CD14-positive monocyte (primary cell): ENCODE measurements around the gene DCN. TPM values are rescaled to one million over a fixed set of nuclear protein-coding genes. Genes with fewer than 3 reads are reported as not detected.

Source experiments
- DNase-seq, 3 donors: peaks; one replicate each; pipeline ENCODE4 v3.0.0-alpha.2; 2011 to 2022
- H2AFZ ChIP-seq: 2 replicates; pipeline ENCODE4 v1.6.0; 2012; ENCODE audit warnings: mild to moderate bottlenecking, low read depth, low read length, inconsistent platforms; ENCODE audit not compliant: insufficient read depth, poor library complexity, severe bottlenecking
- H3K27ac ChIP-seq, 2 donors: 1 replicate in 1 of 2; 2 replicates in 1 of 2; pipeline ENCODE4 v1.5.1; 2012 to 2013; ENCODE audit warnings: low read length in 2 of 2, control low read depth in 1 of 2, inconsistent platforms in 1 of 2, low read depth in 1 of 2, mild to moderate bottlenecking in 1 of 2
- H3K27me3 ChIP-seq, 2 donors: one replicate each; pipeline versions ENCODE4 v1.6.0 to v1.6.1; 2011 to 2013; ENCODE audit warnings: low read length in 2 of 2; ENCODE audit not compliant: control insufficient read depth in 2 of 2, insufficient read depth in 2 of 2
- H3K36me3 ChIP-seq, 2 donors: replicated peaks in 1 of 2; 1 replicate in 1 of 2; 2 replicates in 1 of 2; pipeline versions ENCODE4 v1.5.1 to v1.6.1; 2012 to 2013; ENCODE audit warnings: low read length in 2 of 2, control low read depth in 1 of 2, inconsistent platforms in 1 of 2, mild to moderate bottlenecking in 1 of 2; ENCODE audit not compliant: insufficient read depth in 2 of 2, control insufficient read depth in 1 of 2
- H3K4me1 ChIP-seq, 2 donors: 1 replicate in 1 of 2; 2 replicates in 1 of 2; pipeline versions ENCODE4 v1.5.1 to v1.6.1; 2012 to 2013; ENCODE audit warnings: low read length in 2 of 2, control low read depth in 1 of 2, inconsistent platforms in 1 of 2, mild to moderate bottlenecking in 1 of 2, moderate library complexity in 1 of 2; ENCODE audit not compliant: insufficient read depth in 2 of 2, control insufficient read depth in 1 of 2
- H3K4me2 ChIP-seq: replicated peaks from 2 replicates; pipeline ENCODE3; 2012; ENCODE audit warnings: low read length, moderate library complexity, mild to moderate bottlenecking; ENCODE audit not compliant: poor library complexity, severe bottlenecking; ENCODE audit errors: extremely low read depth
- H3K4me3 ChIP-seq, 3 experiments: fragments of 200-600 bp in 1 of 3; sonication (generic) in 1 of 3; replicated peaks in 1 of 3; 1 replicate in 2 of 3; 2 replicates in 1 of 3; pipeline ENCODE4 v1.5.1; 2011 to 2013; ENCODE audit warnings: low read length in 3 of 3, mild to moderate bottlenecking in 3 of 3, control low read depth in 2 of 3, low read depth in 2 of 3, inconsistent platforms in 1 of 3, moderate library complexity in 1 of 3
- H3K79me2 ChIP-seq: 2 replicates; pipeline ENCODE4 v1.6.0; 2012; ENCODE audit warnings: mild to moderate bottlenecking, control low read depth, inconsistent platforms, low read length, moderate library complexity; ENCODE audit not compliant: insufficient read depth
- H3K9ac ChIP-seq: 2 replicates; pipeline ENCODE4 v1.6.0; 2017; ENCODE audit warnings: low read length, mild to moderate bottlenecking; ENCODE audit not compliant: insufficient read depth, poor library complexity, severe bottlenecking
- H3K9me3 ChIP-seq, 2 donors: replicated peaks in 1 of 2; 1 replicate in 1 of 2; 2 replicates in 1 of 2; pipeline versions ENCODE4 v1.5.1 to v1.6.1; 2012 to 2013; ENCODE audit warnings: low read length in 2 of 2, control low read depth in 1 of 2; ENCODE audit not compliant: control insufficient read depth in 1 of 2, insufficient read depth in 1 of 2
- H4K20me1 ChIP-seq: 2 replicates; pipeline ENCODE4 v1.6.0; 2012; ENCODE audit warnings: mild to moderate bottlenecking, low read length, control low read depth, moderate library complexity; ENCODE audit not compliant: insufficient read depth
- H3K27ac Mint-ChIP-seq, 7 donors: one replicate each; pipeline ENCODE4 v1.8.0; 2020; ENCODE audit warnings: mild to moderate bottlenecking in 7 of 7, mixed read lengths in 7 of 7, moderate library complexity in 6 of 7, inconsistent platforms in 2 of 7
- H3K27me3 Mint-ChIP-seq, 3 donors: one replicate each; pipeline ENCODE4 v1.8.0; 2021 to 2022; ENCODE audit warnings: low read depth in 3 of 3, mild to moderate bottlenecking in 3 of 3, mixed read lengths in 3 of 3, moderate library complexity in 3 of 3, inconsistent platforms in 1 of 3
- H3K36me3 Mint-ChIP-seq, 2 donors: one replicate each; pipeline ENCODE4 v1.8.0; 2020; ENCODE audit warnings: mixed read lengths in 2 of 2, inconsistent platforms in 1 of 2, mild to moderate bottlenecking in 1 of 2
- H3K4me1 Mint-ChIP-seq: one replicate; pipeline ENCODE4 v1.8.0; 2020; ENCODE audit warnings: mild to moderate bottlenecking, mixed read lengths
- H3K4me3 Mint-ChIP-seq, 2 donors: one replicate each; pipeline ENCODE4 v1.8.0; 2020; ENCODE audit warnings: mild to moderate bottlenecking in 2 of 2, mixed read lengths in 2 of 2, moderate library complexity in 1 of 2
- H3K9me3 Mint-ChIP-seq, 7 donors: one replicate each; pipeline ENCODE4 v1.8.0; 2020 to 2022; ENCODE audit warnings: mixed read lengths in 7 of 7, mild to moderate bottlenecking in 6 of 7, moderate library complexity in 6 of 7, inconsistent platforms in 2 of 7
- CTCF ChIP-seq: fragments of 200-600 bp; IDR thresholded peaks from one replicate; pipeline ENCODE4 v1.8.0; 2022; ENCODE audit warnings: antibody characterized with exemption, mild to moderate bottlenecking
- whole genome bisulfite sequencing: methylation state at CpG from one replicate; pipeline ENCODE4 v1.1.5; 2013; ENCODE audit warnings: missing lambda C conversion rate; ENCODE audit not compliant: insufficient coverage; 5-methylcytosine and 5-hydroxymethylcytosine counted together
- intact Hi-C, 2 donors: fragments of 100-400 bp; cut with micrococcal nuclease; formaldehyde crosslinking; loops; one replicate each; pipeline versions ENCODE4 v1.15.0 to v1.15.1; 2023
- polyA plus RNA-seq, 3 donors: library from polyadenylated mRNA; depleted of rRNA in 1 of 3; unstranded in 2 of 3; stranded (reverse) in 1 of 3; fragments of 300-500 nt in 2 of 3; fragments of >200 nt in 1 of 3; fragmentation: Illumina TruSeq in 2 of 3; gene quantifications; 1 replicate in 2 of 3; 2 replicates in 1 of 3; pipeline ENCODE4 v1.2.3, GENCODE V29; 2012 to 2021

The DCN gene
- polyA plus RNA-seq, 3 donors, result not detected

- H4K20me1 ChIP-seq, result no peaks in the 10 kb centered on the region
- intact Hi-C loops, result no loop called here
- Mint-ChIP-seq H3K4me1 (no peaks in the 10 kb centered on the region), H3K9me3 (peaks cover 0 to 2% (median 0%) of the 10 kb centered on the region in 7 donors), H3K27me3 (no peaks in the 10 kb centered on the region), H3K4me3 (no peak overlapping the region), H3K36me3 (no peaks in the 10 kb centered on the region), H3K27ac (no peak overlapping the region)
- H3K9me3 ChIP-seq, result no peaks in the 10 kb centered on the region
- H3K4me1 ChIP-seq, result no peaks in the 10 kb centered on the region
- H3K79me2 ChIP-seq, result no peaks in the 10 kb centered on the region
- DNase-seq, result no peak
- no peak overlapping the region for H2AFZ ChIP-seq
- no peak overlapping the region for H3K4me2 ChIP-seq
- WGBS, result no CpG with 5 or more reads among the region's 1 CpG
- H3K27ac ChIP-seq, result no peak overlapping the region
- no peaks in the 10 kb centered on the region for H3K36me3 ChIP-seq
- TF ChIP-seq CTCF, result no peak
- H3K27me3 ChIP-seq, result no peaks in the 10 kb centered on the region
- H3K9ac ChIP-seq, result no peak overlapping the region
- H3K4me3 ChIP-seq, result no peak overlapping the region
Measured at GRCh38 chr12:91185421-91185820, 2.8 kb upstream of the DCN start.

GRCh38 chr12:91183551-91183950 is 934 bp upstream of the DCN start:
- Histone ChIP-seq H3K4me3 (no peak overlapping the region), H3K4me1 (no peaks in the 10 kb centered on the region), H3K27ac (no peak overlapping the region), H3K79me2 (no peaks in the 10 kb centered on the region), H3K4me2 (no peak overlapping the region), H3K36me3 (no peaks in the 10 kb centered on the region), H3K9ac (no peak overlapping the region), H2AFZ (no peak overlapping the region), H3K27me3 (no peaks in the 10 kb centered on the region), H3K9me3 (no peaks in the 10 kb centered on the region), H4K20me1 (no peaks in the 10 kb centered on the region)
- intact Hi-C loops, result no loop called here
- no CpG with 5 or more reads among the region's 2 CpGs for WGBS
- no peak for TF ChIP-seq CTCF
- no peaks in the 10 kb centered on the region for H3K27me3 Mint-ChIP-seq
- no peaks in the 10 kb centered on the region for H3K4me1 Mint-ChIP-seq
- no peak overlapping the region for H3K4me3 Mint-ChIP-seq
- H3K36me3 Mint-ChIP-seq, result no peaks in the 10 kb centered on the region
- DNase-seq, result no peak
- H3K27ac Mint-ChIP-seq, result peak overlapping the region in 1 of 7 donors; percentile 53
- peaks cover 0 to 2% (median 0%) of the 10 kb centered on the region in 7 donors for H3K9me3 Mint-ChIP-seq
